LoVo (cell line): ENCODE data around the gene RTL5.

Experiments
- DNase-seq: peaks from one replicate; pipeline ENCODE4 v3.0.0-alpha.2; 2016; ENCODE audit warnings: low spot score

Gene RTL5

GRCh38 chrX:72108666-72109065, 23.0 kb downstream of the RTL5 start:
- DNase-seq, result no peak

GRCh38 chrX:72107841-72108595, 23.7 kb downstream of the RTL5 start:
- DNase-seq, result no peak

- DNase-seq, result no peak
These were observed 24.4 kb downstream of the RTL5 start for GRCh38 chrX:72107320-72107719.

- DNase-seq, result no peak
These were observed 26.3 kb downstream of the RTL5 start for GRCh38 chrX:72105436-72105835.

GRCh38 chrX:72102760-72103159, 29.0 kb downstream of the RTL5 start:
- DNase-seq, result no peak

- no peak for DNase-seq
These were observed 29.6 kb downstream of the RTL5 start for GRCh38 chrX:72102126-72102525.

- no peak for DNase-seq
These were observed 30.1 kb downstream of the RTL5 start for GRCh38 chrX:72101597-72102037.

- no peak for DNase-seq
These were observed 30.8 kb downstream of the RTL5 start for GRCh38 chrX:72100824-72101351.

- no peak for DNase-seq
These were observed 31.5 kb downstream of the RTL5 start for GRCh38 chrX:72100051-72100755.

- DNase-seq, result no peak
These were observed 34.6 kb downstream of the RTL5 start for GRCh38 chrX:72097098-72097497.

GRCh38 chrX:72095370-72095769, 36.3 kb downstream of the RTL5 start:
- DNase-seq, result no peak

- DNase-seq, result no peak
These were observed 36.8 kb downstream of the RTL5 start for GRCh38 chrX:72094894-72095293.

- DNase-seq, result no peak
These were observed 42.5 kb downstream of the RTL5 start for GRCh38 chrX:72089254-72089653.

GRCh38 chrX:72088761-72089160, 43.0 kb downstream of the RTL5 start:
- DNase-seq, result no peak

- DNase-seq, result no peak
These were observed 44.7 kb downstream of the RTL5 start for GRCh38 chrX:72086995-72087394.

GRCh38 chrX:72084114-72084513, 47.6 kb downstream of the RTL5 start:
- DNase-seq, result no peak

GRCh38 chrX:72083291-72083690, 48.4 kb downstream of the RTL5 start:
- DNase-seq, result no peak

- DNase-seq, result no peak
These were observed 50.0 kb downstream of the RTL5 start for GRCh38 chrX:72081605-72082320.

- DNase-seq, result no peak
These were observed 50.9 kb downstream of the RTL5 start for GRCh38 chrX:72080800-72081199.

GRCh38 chrX:72080150-72080549, 51.6 kb downstream of the RTL5 start:
- DNase-seq, result no peak

- no peak for DNase-seq
These were observed 52.1 kb downstream of the RTL5 start for GRCh38 chrX:72079607-72080006.

- DNase-seq, result no peak
These were observed 53.3 kb downstream of the RTL5 start for GRCh38 chrX:72078411-72078810.
